Fibroblast of mammary gland (primary cell): Measurements from ENCODE around the gene PGAP1.

ENCODE experiments used
- DNase-seq: peaks from one replicate; pipeline ENCODE4 v3.0.0-alpha.2; 2010; ENCODE audit warnings: low read depth
- H3K4me3 ChIP-seq: 2 replicates; pipeline ENCODE4 v1.5.1; 2011; ENCODE audit warnings: low read depth, mild to moderate bottlenecking, low read length, moderate library complexity; ENCODE audit not compliant: control insufficient read depth
- CTCF ChIP-seq: conservative IDR thresholded peaks from 2 replicates; pipeline ENCODE4 v1.5.1; 2011; ENCODE audit warnings: low read depth, low read length, inconsistent platforms; ENCODE audit not compliant: control insufficient read depth, insufficient read depth

The PGAP1 gene

GRCh38 chr2:196823750-196824522 lies 102.6 kb downstream of the PGAP1 start:
- no peak for TF ChIP-seq CTCF
- peak; percentile 75 for DNase-seq
- no peak overlapping the region for H3K4me3 ChIP-seq

DNA sequence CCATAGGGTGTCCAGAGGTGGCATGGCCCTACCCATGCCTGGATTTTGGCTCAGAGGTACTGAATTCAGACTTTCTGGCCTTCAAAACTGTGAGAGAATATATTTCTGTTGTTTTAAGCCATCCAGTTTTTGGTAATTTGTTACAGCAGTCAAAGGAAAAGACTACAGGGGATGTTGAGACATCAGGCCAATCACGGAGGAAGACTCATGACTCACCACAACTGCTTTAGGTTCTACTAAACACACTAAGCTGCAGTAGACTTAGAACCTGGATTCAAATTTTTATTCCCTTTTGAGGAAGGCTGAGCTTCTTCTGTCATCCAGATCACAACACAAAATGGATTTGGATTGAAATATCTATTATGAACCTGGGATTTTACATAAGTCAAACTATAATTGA lies 105.3 kb downstream of the PGAP1 start:
- DNase-seq = peak; percentile 74
- no peak overlapping the region for H3K4me3 ChIP-seq
- TF ChIP-seq CTCF = no peak

DNA sequence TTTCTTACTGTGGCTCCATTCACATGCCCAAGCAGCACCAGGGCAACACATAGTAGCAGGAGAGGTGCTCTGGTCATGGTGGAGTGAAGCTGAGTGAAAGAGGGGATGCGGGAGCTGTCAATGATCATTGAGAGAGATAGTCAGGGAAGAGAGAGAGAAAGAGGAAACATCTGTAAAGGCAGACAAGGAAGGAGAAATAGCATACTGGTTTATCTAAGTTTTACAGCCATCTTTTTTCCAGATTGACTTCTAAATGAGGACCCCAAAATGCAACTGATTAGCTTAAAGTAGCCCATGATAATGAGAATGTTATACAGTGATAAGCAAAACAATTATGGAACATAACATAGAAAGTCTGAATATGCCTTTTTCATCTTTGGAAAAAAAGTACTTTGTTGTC lies 117.2 kb downstream of the PGAP1 start, which contains the start of gene C2orf66:
TSS of gene C2orf66 (minus strand) at position 96 of the 400 bp plus-strand sequence. CDS start at position 77, 19 bp downstream.
- DNase-seq = no peak
- H3K4me3 ChIP-seq = no peak within 1 kb of the TSS
- no peak for TF ChIP-seq CTCF

DNA sequence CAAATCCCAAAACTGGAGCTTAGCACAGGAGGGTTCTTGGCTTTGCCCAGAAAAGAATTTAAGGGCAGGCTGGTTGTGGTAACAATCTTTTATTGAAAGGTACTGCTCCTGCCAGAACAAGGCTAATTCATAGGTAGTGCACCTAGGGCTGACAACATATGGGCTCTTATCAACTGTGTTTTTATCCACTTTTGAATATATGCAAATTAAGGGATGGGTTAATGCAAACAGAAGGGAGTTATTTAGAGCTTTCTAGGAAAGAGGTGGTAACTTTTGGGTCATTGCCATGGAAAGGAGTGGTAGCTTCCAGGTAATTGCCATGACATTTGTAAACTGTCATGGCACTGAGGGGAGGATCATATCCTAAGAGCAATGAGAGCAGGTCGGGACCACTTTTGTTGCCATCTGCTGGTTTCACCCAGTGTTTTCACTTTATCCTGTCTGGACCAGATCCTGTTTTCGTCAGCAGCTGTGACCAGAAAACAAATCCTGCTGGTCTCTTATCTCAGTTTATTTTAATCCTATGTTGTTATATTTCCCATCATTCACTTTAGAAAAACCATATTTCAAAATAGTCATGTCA lies 118.3 kb downstream of the PGAP1 start:
- TF ChIP-seq CTCF = no peak
- H3K4me3 ChIP-seq = no peak overlapping the region
- DNase-seq = no peak

- TF ChIP-seq CTCF = no peak
- H3K4me3 ChIP-seq = no peak overlapping the region
- no peak for DNase-seq
Measured at GRCh38 chr2:196804381-196804780, 122.1 kb downstream of the PGAP1 start.

- DNase-seq = no peak
- TF ChIP-seq CTCF = no peak
- no peak overlapping the region for H3K4me3 ChIP-seq
Measured at GRCh38 chr2:196802401-196802800, 124.1 kb downstream of the PGAP1 start.
